Measurements from ENCODE around the gene RIMBP2. TPM values are rescaled to one million over a fixed set of nuclear protein-coding genes. Genes with fewer than 3 reads are reported as not detected.

The RIMBP2 gene
- polyA plus RNA-seq, 1 of the 3 experiments (the other 2 are of a cell fraction) = 0.90 TPM

GRCh38 chr12:130490674-130491073 lies 225.4 kb downstream of the RIMBP2 start:
- no peaks in the 10 kb centered on the region for H3K9me3 ChIP-seq
- TF ChIP-seq SMC3 (IDR thresholded peaks at IDR 0.05; ENCODE audit: low read depth, low read length) = no peak
- no peak for TF ChIP-seq USF2 (IDR thresholded peaks at IDR 0.05; ENCODE audit: borderline replicate concordance, low read depth, low read length)
- TF ChIP-seq YY1 (IDR thresholded peaks at IDR 0.05; ENCODE audit: low read depth) = no peak
- no peak for TF ChIP-seq REST (IDR thresholded peaks at IDR 0.05; ENCODE audit: low read depth, low read length)
- TF ChIP-seq GATA2 (CRISPR knock-in tag; IDR thresholded peaks at IDR 0.05) = no peak
- TF ChIP-seq, protein P1, sequence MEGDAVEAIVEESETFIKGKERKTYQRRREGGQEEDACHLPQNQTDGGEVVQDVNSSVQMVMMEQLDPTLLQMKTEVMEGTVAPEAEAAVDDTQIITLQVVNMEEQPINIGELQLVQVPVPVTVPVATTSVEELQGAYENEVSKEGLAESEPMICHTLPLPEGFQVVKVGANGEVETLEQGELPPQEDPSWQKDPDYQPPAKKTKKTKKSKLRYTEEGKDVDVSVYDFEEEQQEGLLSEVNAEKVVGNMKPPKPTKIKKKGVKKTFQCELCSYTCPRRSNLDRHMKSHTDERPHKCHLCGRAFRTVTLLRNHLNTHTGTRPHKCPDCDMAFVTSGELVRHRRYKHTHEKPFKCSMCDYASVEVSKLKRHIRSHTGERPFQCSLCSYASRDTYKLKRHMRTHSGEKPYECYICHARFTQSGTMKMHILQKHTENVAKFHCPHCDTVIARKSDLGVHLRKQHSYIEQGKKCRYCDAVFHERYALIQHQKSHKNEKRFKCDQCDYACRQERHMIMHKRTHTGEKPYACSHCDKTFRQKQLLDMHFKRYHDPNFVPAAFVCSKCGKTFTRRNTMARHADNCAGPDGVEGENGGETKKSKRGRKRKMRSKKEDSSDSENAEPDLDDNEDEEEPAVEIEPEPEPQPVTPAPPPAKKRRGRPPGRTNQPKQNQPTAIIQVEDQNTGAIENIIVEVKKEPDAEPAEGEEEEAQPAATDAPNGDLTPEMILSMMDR (IDR thresholded peaks at IDR 0.05) = no peak
- TF ChIP-seq RFX5 (IDR thresholded peaks at IDR 0.05; ENCODE audit: low read length) = no peak
- no peak for TF ChIP-seq EZH2phosphoT487 (IDR thresholded peaks at IDR 0.05; ENCODE audit: borderline replicate concordance, low read depth)
- no peak for TF ChIP-seq EP300 (IDR thresholded peaks at IDR 0.05; ENCODE audit: borderline replicate concordance in 1 of 2, low read depth in 1 of 2, low read length in 1 of 2)
- TF ChIP-seq CHD2 (IDR thresholded peaks at IDR 0.05; ENCODE audit: low read length, partially characterized antibody) = no peak
- TF ChIP-seq RCOR1 (IDR thresholded peaks at IDR 0.05; ENCODE audit: low read length) = no peak
- TF ChIP-seq, protein P2, sequence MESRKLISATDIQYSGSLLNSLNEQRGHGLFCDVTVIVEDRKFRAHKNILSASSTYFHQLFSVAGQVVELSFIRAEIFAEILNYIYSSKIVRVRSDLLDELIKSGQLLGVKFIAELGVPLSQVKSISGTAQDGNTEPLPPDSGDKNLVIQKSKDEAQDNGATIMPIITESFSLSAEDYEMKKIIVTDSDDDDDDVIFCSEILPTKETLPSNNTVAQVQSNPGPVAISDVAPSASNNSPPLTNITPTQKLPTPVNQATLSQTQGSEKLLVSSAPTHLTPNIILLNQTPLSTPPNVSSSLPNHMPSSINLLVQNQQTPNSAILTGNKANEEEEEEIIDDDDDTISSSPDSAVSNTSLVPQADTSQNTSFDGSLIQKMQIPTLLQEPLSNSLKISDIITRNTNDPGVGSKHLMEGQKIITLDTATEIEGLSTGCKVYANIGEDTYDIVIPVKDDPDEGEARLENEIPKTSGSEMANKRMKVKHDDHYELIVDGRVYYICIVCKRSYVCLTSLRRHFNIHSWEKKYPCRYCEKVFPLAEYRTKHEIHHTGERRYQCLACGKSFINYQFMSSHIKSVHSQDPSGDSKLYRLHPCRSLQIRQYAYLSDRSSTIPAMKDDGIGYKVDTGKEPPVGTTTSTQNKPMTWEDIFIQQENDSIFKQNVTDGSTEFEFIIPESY (IDR thresholded peaks at IDR 0.05; ENCODE audit: borderline replicate concordance, low read depth) = no peak
- no peak for TF ChIP-seq JUND (IDR thresholded peaks at IDR 0.05)
- no peaks in the 10 kb centered on the region for H3F3A ChIP-seq (replicated peaks; ENCODE audit: insufficient read depth)
- H3K4me3 ChIP-seq (ENCODE audit: low read depth in 2 of 2, low read length in 1 of 2) = no peak overlapping the region
- no peaks in the 10 kb centered on the region; a peak in 1 of 4 replicates for H3K4me1 ChIP-seq (ENCODE audit: control insufficient read depth in 1 of 2, insufficient read depth in 2 of 2, low read depth in 1 of 2, low read length in 1 of 2)
- no peak overlapping the region for H3K9ac ChIP-seq
- no peaks in the 10 kb centered on the region for H3K79me2 ChIP-seq (ENCODE audit: insufficient read depth)
- H3K27me3 ChIP-seq (ENCODE audit: insufficient read depth) = no peaks in the 10 kb centered on the region
- H3K4me2 ChIP-seq = no peak overlapping the region
- H3K9me2 ChIP-seq = no peaks in the 10 kb centered on the region
- ChIA-PET POLR2A (no interaction called here), CTCF (interaction anchor here (0.6 kb wide), 1 partner anchor 46 kb away, joined by 3 read pairs; no protein-coding TSS in a partner anchor)
- no peak for DNase-seq
- H4K20me1 ChIP-seq (ENCODE audit: insufficient read depth) = no peaks in the 10 kb centered on the region
- no peak overlapping the region for H3K27ac ChIP-seq (ENCODE audit: low read depth in 2 of 2, low read length in 1 of 2)
- 31% methylated on average over 8 of the region's 10 CpGs for WGBS (ENCODE audit: low lambda C conversion rate)
- no peak overlapping the region for H2AFZ ChIP-seq (ENCODE audit: low read depth)
- H3K36me3 ChIP-seq (replicated peaks in 1 of 2; ENCODE audit: control insufficient read depth in 1 of 2, insufficient read depth in 2 of 2, low read length in 1 of 2) = no peaks in the 10 kb centered on the region

Measured in SK-N-SH (cell line).